Endothelial cell of umbilical vein (primary cell): ENCODE measurements around the gene PLAAT1. TPM values are rescaled to one million over a fixed set of nuclear protein-coding genes. Genes with fewer than 3 reads are reported as not detected.

ENCODE experiments used
- BruUV-seq: library from RNA; stranded (reverse); fragments of 400-500 nt; replicated peaks from 2 replicates; lab custom pipeline; 2021; lab: Mats Ljungman, UMichigan
- CTCF ChIA-PET: fragments of 300-600, 350-600 bp; sonication (Branson Sonifier 250); formaldehyde crosslinking; loops from one replicate; lab custom pipeline; 2021; ENCODE audit warnings: antibody characterized with exemption, inconsistent platforms; lab: Charles Lee
- POLR2A ChIA-PET: fragments of 300-600, 350-600 bp; sonication (Branson Sonifier 250); formaldehyde crosslinking; loops from one replicate; lab custom pipeline; 2021; ENCODE audit warnings: antibody characterized with exemption, inconsistent platforms; lab: Charles Lee
- DNase-seq: peaks from one replicate; pipeline ENCODE4 v3.0.0-alpha.2; 2011; ENCODE audit warnings: low read depth, low spot score
- FAIRE-seq: peaks from 2 replicates; lab custom pipeline; 2011; peaks lifted over from hg19 to GRCh38; lab: Jason Lieb, UNC
- H2AFZ ChIP-seq: 2 replicates; pipeline ENCODE4 v1.6.0; 2012; ENCODE audit warnings: low read depth, low read length, control low read depth, inconsistent platforms
- H3K27ac ChIP-seq: 2 replicates; pipeline ENCODE4 v1.5.1; 2011; ENCODE audit warnings: low read depth, mild to moderate bottlenecking, control low read depth, low read length, moderate library complexity; ENCODE audit not compliant: insufficient read depth
- H3K27me3 ChIP-seq, 2 experiments: 2 replicates each; pipeline versions ENCODE4 v1.6.0 to v1.6.1; 2011; ENCODE audit warnings: low read length in 2 of 2, mixed read lengths in 1 of 2; ENCODE audit not compliant: control insufficient read depth in 2 of 2, insufficient read depth in 2 of 2
- H3K36me3 ChIP-seq, 2 experiments: 2 replicates in 1 of 2; 3 replicates in 1 of 2; pipeline ENCODE4 v1.5.1; 2011; ENCODE audit warnings: low read length in 2 of 2, mild to moderate bottlenecking in 1 of 2, moderate library complexity in 1 of 2; ENCODE audit not compliant: control insufficient read depth in 2 of 2, insufficient read depth in 2 of 2; ENCODE audit errors: extremely low read depth in 1 of 2
- H3K4me1 ChIP-seq: 3 replicates; pipeline ENCODE4 v1.5.1; 2011; ENCODE audit warnings: mild to moderate bottlenecking, low read length; ENCODE audit not compliant: control insufficient read depth, insufficient read depth; ENCODE audit errors: extremely low read depth
- H3K4me2 ChIP-seq: 2 replicates; pipeline ENCODE4 v1.6.1; 2011; ENCODE audit warnings: low read length, control low read depth, mixed read lengths; ENCODE audit not compliant: insufficient read depth
- H3K4me3 ChIP-seq, 3 experiments: fragments of 200-600 bp in 1 of 3; sonication (generic), shearing (Covaris generic) in 1 of 3; replicated peaks in 1 of 3; 2 replicates each; pipeline ENCODE4 v1.5.1; 2011 to 2016; ENCODE audit warnings: control low read depth in 3 of 3, low read length in 3 of 3, mild to moderate bottlenecking in 2 of 3, inconsistent platforms in 1 of 3, low read depth in 1 of 3, moderate library complexity in 1 of 3; ENCODE audit not compliant: insufficient read depth in 1 of 3
- H3K79me2 ChIP-seq: 2 replicates; pipeline ENCODE4 v1.6.0; 2012; ENCODE audit warnings: low read length, inconsistent platforms; ENCODE audit not compliant: control insufficient read depth, insufficient read depth
- H3K9ac ChIP-seq: replicated peaks from 2 replicates; pipeline ENCODE3; 2011; ENCODE audit warnings: low read length, control low read depth; ENCODE audit not compliant: insufficient read depth; ENCODE audit errors: extremely low read depth
- H3K9me1 ChIP-seq: replicated peaks from 3 replicates; pipeline ENCODE4 v1.6.0; 2011; ENCODE audit warnings: mild to moderate bottlenecking, low read length; ENCODE audit not compliant: control insufficient read depth, insufficient read depth; ENCODE audit errors: extremely low read depth
- H3K9me3 ChIP-seq: replicated peaks from 2 replicates; pipeline ENCODE4 v1.5.1; 2012; ENCODE audit warnings: low read length, inconsistent platforms; ENCODE audit not compliant: control insufficient read depth, insufficient read depth
- H4K20me1 ChIP-seq: replicated peaks from 2 replicates; pipeline ENCODE3; 2011; ENCODE audit warnings: mild to moderate bottlenecking, low read length; ENCODE audit not compliant: control insufficient read depth, insufficient read depth; ENCODE audit errors: extremely low read depth
- EZH2 ChIP-seq: IDR thresholded peaks from 2 replicates; pipeline ENCODE4 v1.6.1; 2012; ENCODE audit warnings: borderline replicate concordance, low read depth, mild to moderate bottlenecking, moderate library complexity, low read length, inconsistent platforms; ENCODE audit not compliant: severe bottlenecking
- FOS ChIP-seq: IDR thresholded peaks from 2 replicates; pipeline ENCODE4 v1.6.1; 2011; ENCODE audit warnings: mild to moderate bottlenecking, low read length, moderate library complexity, borderline replicate concordance; ENCODE audit not compliant: insufficient read depth
- GATA2 ChIP-seq: IDR thresholded peaks from 2 replicates; pipeline ENCODE4 v1.7.0; 2011; ENCODE audit warnings: low read depth, mild to moderate bottlenecking, moderate library complexity, mixed read lengths, low read length; ENCODE audit not compliant: insufficient read length, insufficient read depth
- JUN ChIP-seq: IDR thresholded peaks from 2 replicates; pipeline ENCODE4 v1.6.1; 2011; ENCODE audit warnings: borderline replicate concordance, low read depth; ENCODE audit not compliant: insufficient read length, insufficient read depth
- MAX ChIP-seq: IDR thresholded peaks from 2 replicates; pipeline ENCODE4 v1.6.1; 2011; ENCODE audit not compliant: insufficient read depth, insufficient read length
- MYC ChIP-seq: IDR thresholded peaks from one replicate; pipeline ENCODE4 v1.6.1; 2011; ENCODE audit warnings: mild to moderate bottlenecking, low read depth, low read length
- POLR2AphosphoS5 ChIP-seq: IDR thresholded peaks from 2 replicates; pipeline ENCODE4 v1.6.1; 2012; ENCODE audit warnings: low read depth, mild to moderate bottlenecking, control low read depth, low read length, moderate library complexity; ENCODE audit not compliant: insufficient read depth
- dilution Hi-C: fragments of 300-500 bp; cut with MboI; formaldehyde crosslinking; loops from one replicate; pipeline ENCODE4 v1.15.0; 2019; ENCODE audit warnings: low sequenced_read_pairs; ENCODE audit not compliant: extremely low pct_ligation_motif_present
- intact Hi-C: fragments of 100-400 bp; cut with micrococcal nuclease; formaldehyde crosslinking; loops from one replicate; pipeline ENCODE4 v1.10.0; 2022
- polyA plus RNA-seq, 4 experiments: library from polyadenylated mRNA; depleted of rRNA in 3 of 4; stranded (reverse) in 3 of 4; unstranded in 1 of 4; fragments of >200 nt; gene quantifications; 2 replicates each; pipeline versions ENCODE4 v1.2.1 to v1.2.3, GENCODE V29; 2011 to 2012; ENCODE audit warnings: missing spikeins in 1 of 4
- total RNA-seq: library from RNA; stranded (reverse); gene quantifications from 2 replicates; pipeline ENCODE4 v1.2.3, GENCODE V29; 2021

The PLAAT1 gene
- total and polyA plus RNA-seq, 2 donors (not counting 3 experiments of a cell fraction or from before 2014, with no cell fraction given), result 0.58 to 0.75 TPM

DNA sequence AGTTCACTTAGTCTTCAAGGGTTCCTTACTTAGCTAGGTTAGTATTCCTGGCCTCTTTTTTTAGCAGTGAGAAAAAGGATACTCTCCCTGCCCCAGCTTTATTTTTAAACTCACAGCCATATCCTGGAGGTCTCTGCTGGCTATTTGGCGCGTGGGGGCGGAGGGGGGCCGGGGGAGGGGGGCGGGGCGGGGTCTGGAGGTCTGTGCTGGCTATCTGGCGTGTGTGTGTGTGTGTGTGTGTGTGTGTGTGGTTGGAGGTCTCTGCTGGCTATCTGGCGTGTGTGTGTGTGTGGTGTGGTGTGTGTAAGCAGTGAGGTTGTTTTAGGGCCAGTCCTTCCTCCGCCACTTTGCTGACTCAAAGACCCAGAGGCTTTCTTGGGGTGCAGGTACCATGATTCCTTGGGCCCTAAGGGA, 579 bp upstream of the PLAAT1 start:
- peak overlapping the region; percentile 94 for H2AFZ ChIP-seq

GRCh38 chr3:193241716-193242115, 694 bp downstream of the PLAAT1 start:
- intact Hi-C loops (loop anchor here (2.0 to 5.0 kb wide), 3 partner anchors 59 to 429 kb away; no protein-coding TSS in a partner anchor), dilution Hi-C loops (no loop called here)
- Histone ChIP-seq H3K9ac (no peak overlapping the region), H2AFZ (peak overlapping the region; percentile 84), H3K9me1 (no peaks in the 10 kb centered on the region), H3K36me3 (no peaks in the 10 kb centered on the region), H3K9me3 (no peaks in the 10 kb centered on the region), H3K27me3 (peaks cover 3 to 15% of the 10 kb centered on the region in 2 experiments), H3K4me3 (peak overlapping the region in 1 of 3 experiments; percentile 42), H3K27ac (no peak overlapping the region), H3K4me1 (peaks cover 5% of the 10 kb centered on the region), H4K20me1 (no peaks in the 10 kb centered on the region), H3K4me2 (peak overlapping the region; percentile 20), H3K79me2 (no peaks in the 10 kb centered on the region)
- TF ChIP-seq POLR2AphosphoS5 (no peak), EZH2 (peak; percentile 7)
- DNase-seq (no peak), FAIRE-seq (no peak)
- ChIA-PET CTCF (no interaction called here), POLR2A (no interaction called here)
- BruUV-seq, result no TSS peak

More for the DNA sequence above, 579 bp upstream of the PLAAT1 start:
- Histone ChIP-seq H3K9me1 (no peaks in the 10 kb centered on the region), H3K4me3 (peak overlapping the region in 2 of 3 experiments; percentile 52 to 66), H3K4me1 (peaks cover 5% of the 10 kb centered on the region), H3K27me3 (peaks cover 3 to 15% of the 10 kb centered on the region in 2 experiments), H3K36me3 (no peaks in the 10 kb centered on the region), H3K9me3 (no peaks in the 10 kb centered on the region), H3K9ac (peak overlapping the region; percentile 5), H4K20me1 (no peaks in the 10 kb centered on the region), H3K27ac (no peak overlapping the region), H3K4me2 (peak overlapping the region; percentile 76), H3K79me2 (no peaks in the 10 kb centered on the region)
- intact Hi-C loops, result loop anchor here (2.0 to 5.0 kb wide), 3 partner anchors 60 to 428 kb away; no protein-coding TSS in a partner anchor
- dilution Hi-C loops, result no loop called here
- ChIA-PET CTCF (interaction anchor here (0.5 to 1.1 kb wide), 4 partner anchors 196 to 427 kb away, joined by 3 to 5 read pairs (median 3); no protein-coding TSS in a partner anchor), POLR2A (interaction anchor here (0.6 kb wide), 2 partner anchors 18 to 177 kb away, joined by 3 read pairs; no protein-coding TSS in a partner anchor)
- DNase-seq (no peak), FAIRE-seq (no peak)
- BruUV-seq, result no TSS peak
- TF ChIP-seq MAX (no peak), POLR2AphosphoS5 (no peak), FOS (no peak), GATA2 (no peak), MYC (no peak), EZH2 (peak; percentile 36), JUN (no peak)
